Measurements from ENCODE around the gene PPIL1. TPM values are rescaled to one million over a fixed set of nuclear protein-coding genes. Genes with fewer than 3 reads are reported as not detected.
"Not testable (repeated sequence)": the region's sequence is repeated elsewhere in the genome, so short reads cannot be mapped to it uniquely, and the experiment has no call there.

The PPIL1 gene
- total RNA-seq, 1 experiment from 2014 or later, result 64.3 TPM

- no peak for DNase-seq (ENCODE audit: low spot score)
Observed at GRCh38 chr6:36817176-36817817, 57.3 kb downstream of the PPIL1 start.

GRCh38 chr6:36815962-36816735 is 58.5 kb downstream of the PPIL1 start:
- DNase-seq (ENCODE audit: low spot score), result no peak

GRCh38 chr6:36814249-36814648 is 60.4 kb downstream of the PPIL1 start:
- DNase-seq (ENCODE audit: low spot score), result no peak

- no peak for DNase-seq (ENCODE audit: low spot score)
Observed at GRCh38 chr6:36813526-36813925, 61.1 kb downstream of the PPIL1 start.

GRCh38 chr6:36813047-36813446 is 61.6 kb downstream of the PPIL1 start:
- not testable (repeated sequence) for DNase-seq (ENCODE audit: low spot score)

GRCh38 chr6:36809941-36810803 is 64.4 kb downstream of the PPIL1 start:
- DNase-seq (ENCODE audit: low spot score), result no peak

- DNase-seq (ENCODE audit: low spot score), result no peak
Observed at GRCh38 chr6:36809156-36809555, 65.4 kb downstream of the PPIL1 start.

GRCh38 chr6:36808634-36809033 is 66.0 kb downstream of the PPIL1 start:
- DNase-seq (ENCODE audit: low spot score), result no peak

- DNase-seq (ENCODE audit: low spot score), result no peak
Observed at GRCh38 chr6:36807750-36808149, 66.9 kb downstream of the PPIL1 start.

- no peak for DNase-seq (ENCODE audit: low spot score)
Observed at GRCh38 chr6:36807143-36807542, 67.5 kb downstream of the PPIL1 start.

GRCh38 chr6:36805917-36806316 is 68.7 kb downstream of the PPIL1 start:
- DNase-seq (ENCODE audit: low spot score), result no peak

GRCh38 chr6:36805096-36805797 is 69.4 kb downstream of the PPIL1 start:
- no peak for DNase-seq (ENCODE audit: low spot score)

Other genes with a start within 250 kb of the PPIL1 start
- gene CDKN1A, start 196.1 kb downstream of the PPIL1 start, total RNA-seq (2014; rRNA removed; shearing (Covaris generic)), result 207 TPM in 2 replicates
- not detected in 2 replicates for gene RAB44, start 177.0 kb downstream of the PPIL1 start, total RNA-seq (2014; rRNA removed; shearing (Covaris generic))
- 0.24 TPM in 1 of 2 replicates, not detected in the other for gene CPNE5, start 35.4 kb downstream of the PPIL1 start, total RNA-seq (2014; rRNA removed; shearing (Covaris generic))
- gene C6orf89, start 11.1 kb upstream of the PPIL1 start, total RNA-seq (2014; rRNA removed; shearing (Covaris generic)), result 36.8 TPM in 2 replicates
- gene PI16, start 79.9 kb upstream of the PPIL1 start, total RNA-seq (2014; rRNA removed; shearing (Covaris generic)), result 0.74 TPM in 1 of 2 replicates, not detected in the other
- gene MTCH1, start 111.4 kb upstream of the PPIL1 start, total RNA-seq (2014; rRNA removed; shearing (Covaris generic)), result 189 and 200 TPM in 2 replicates
- gene FGD2, start 130.9 kb upstream of the PPIL1 start, total RNA-seq (2014; rRNA removed; shearing (Covaris generic)), result not detected in 2 replicates